Fibroblast of peridontal ligament (primary cell): ENCODE measurements around the gene CBR1.

ENCODE experiments used
- DNase-seq: peaks from one replicate; pipeline ENCODE4 v3.0.0-alpha.2; 2010; ENCODE audit errors: extremely low read depth

The CBR1 gene

GRCh38 chr21:36115138-36115730, 45.4 kb downstream of the CBR1 start:
- no peak for DNase-seq

GRCh38 chr21:36117286-36117741, 47.5 kb downstream of the CBR1 start:
- DNase-seq, result no peak

- DNase-seq, result no peak
These were observed 50.6 kb downstream of the CBR1 start for GRCh38 chr21:36120304-36120888.
